GM23338 (cell line): ENCODE results near the gene HIPK1. TPM values are rescaled to one million over a fixed set of nuclear protein-coding genes. Genes with fewer than 3 reads are reported as not detected.

Experiments
- CTCF ChIP-seq, 2 experiments: fragments of 200-600 bp in 1 of 2; sonication (generic) in 1 of 2; conservative IDR thresholded peaks; 2 replicates each; pipeline versions ENCODE4 v1.5.1 to v1.6.1; 2016 to 2017; ENCODE audit warnings: antibody characterized with exemption in 2 of 2, low read depth in 2 of 2, mild to moderate bottlenecking in 2 of 2, moderate library complexity in 1 of 2
- NANOG ChIP-seq: IDR thresholded peaks from 2 replicates; pipeline ENCODE4 v1.6.1; 2016; ENCODE audit warnings: antibody characterized with exemption, borderline replicate concordance
- STAT1 ChIP-seq: IDR thresholded peaks from one replicate; pipeline ENCODE4 v1.6.1; 2016; ENCODE audit warnings: antibody characterized with exemption; ENCODE audit not compliant: unreplicated experiment
- ZNF331 ChIP-seq: fragments of 250-450 bp; sonication (Bioruptor Pico); IDR thresholded peaks from 2 replicates; pipeline ENCODE4 v1.5.0; 2020; ENCODE audit warnings: low read depth, mild to moderate bottlenecking, moderate library complexity
- ZNF462 ChIP-seq: fragments of 250-450 bp; sonication (Bioruptor Pico); IDR thresholded peaks from 2 replicates; pipeline ENCODE4 v1.5.0; 2020; ENCODE audit warnings: mild to moderate bottlenecking, moderate library complexity
- polyA plus RNA-seq: library from polyadenylated mRNA; unstranded; fragments of >200 nt; fragmentation: Nextera tagmentation; extraction: Ambion mirVana; gene quantifications from 2 replicates; pipeline ENCODE4 v1.2.1, GENCODE V29; 2016
- total RNA-seq: library from RNA; depleted of rRNA; stranded (reverse); fragments of >200 nt; shearing (Covaris generic); gene quantifications from 2 replicates; pipeline ENCODE4 v1.2.3, GENCODE V29; 2014
- TF ChIP-seq, protein P1 (sequence below): IDR thresholded peaks from 2 replicates; pipeline ENCODE4 v1.6.1; 2016; ENCODE audit warnings: antibody characterized with exemption

Gene HIPK1
- total and polyA plus RNA-seq, 2 experiments from 2014 or later: 14.3 to 47.5 TPM

- TF ChIP-seq ZNF462 (CRISPR knock-in tag) (no peak), NANOG (no peak), ZNF331 (CRISPR knock-in tag) (no peak), CTCF (conservative IDR thresholded peaks at IDR 0.05; ENCODE audit: low read depth in 2 of 2) (no peak), STAT1 (no peak)
- TF ChIP-seq, protein P1, sequence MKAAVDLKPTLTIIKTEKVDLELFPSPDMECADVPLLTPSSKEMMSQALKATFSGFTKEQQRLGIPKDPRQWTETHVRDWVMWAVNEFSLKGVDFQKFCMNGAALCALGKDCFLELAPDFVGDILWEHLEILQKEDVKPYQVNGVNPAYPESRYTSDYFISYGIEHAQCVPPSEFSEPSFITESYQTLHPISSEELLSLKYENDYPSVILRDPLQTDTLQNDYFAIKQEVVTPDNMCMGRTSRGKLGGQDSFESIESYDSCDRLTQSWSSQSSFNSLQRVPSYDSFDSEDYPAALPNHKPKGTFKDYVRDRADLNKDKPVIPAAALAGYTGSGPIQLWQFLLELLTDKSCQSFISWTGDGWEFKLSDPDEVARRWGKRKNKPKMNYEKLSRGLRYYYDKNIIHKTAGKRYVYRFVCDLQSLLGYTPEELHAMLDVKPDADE: no peak
Measured at GRCh38 chr1:113946112-113946511, 17.0 kb downstream of the HIPK1 start (continued).
